GM18870 (cell line): ENCODE results near the gene PRKN.

ENCODE experiments used
- ATAC-seq: cut with Tn5 transposase; IDR thresholded peaks from one replicate; pipeline ENCODE4 v1.9.1; 2021; ENCODE audit warnings: moderate library complexity; ENCODE audit not compliant: unreplicated experiment

The PRKN gene

GRCh38 chr6:162200945-162201690, 526.4 kb downstream of the PRKN start:
- no peak for ATAC-seq

- ATAC-seq: no peak
Measured at GRCh38 chr6:162200041-162200440, 527.5 kb downstream of the PRKN start.

GRCh38 chr6:162198925-162199324, 528.6 kb downstream of the PRKN start:
- no peak for ATAC-seq

GRCh38 chr6:162198076-162198475, 529.5 kb downstream of the PRKN start:
- no peak for ATAC-seq

GRCh38 chr6:162195441-162195840, 532.1 kb downstream of the PRKN start:
- no peak for ATAC-seq

- ATAC-seq: no peak
Measured at GRCh38 chr6:162190981-162191380, 536.6 kb downstream of the PRKN start.

GRCh38 chr6:162187168-162187935, 540.2 kb downstream of the PRKN start:
- ATAC-seq: no peak

GRCh38 chr6:162184465-162184864, 543.1 kb downstream of the PRKN start:
- no peak for ATAC-seq

- no peak for ATAC-seq
Measured at GRCh38 chr6:162181741-162182401, 545.7 kb downstream of the PRKN start.

- no peak for ATAC-seq
Measured at GRCh38 chr6:162181111-162181510, 546.5 kb downstream of the PRKN start.

- no peak for ATAC-seq
Measured at GRCh38 chr6:162179196-162179951, 548.2 kb downstream of the PRKN start.

- no peak for ATAC-seq
Measured at GRCh38 chr6:162178666-162179065, 548.9 kb downstream of the PRKN start.

GRCh38 chr6:162178266-162178665, 549.3 kb downstream of the PRKN start:
- no peak for ATAC-seq

- ATAC-seq: no peak
Measured at GRCh38 chr6:162177746-162178145, 549.8 kb downstream of the PRKN start.

- no peak for ATAC-seq
Measured at GRCh38 chr6:162173466-162173865, 554.1 kb downstream of the PRKN start.

GRCh38 chr6:162165479-162165878, 562.1 kb downstream of the PRKN start:
- ATAC-seq: no peak

- ATAC-seq: peak; percentile 97
Measured at GRCh38 chr6:162157167-162157870, 570.2 kb downstream of the PRKN start.

- no peak for ATAC-seq
Measured at GRCh38 chr6:162156146-162156545, 571.4 kb downstream of the PRKN start.

GRCh38 chr6:162154930-162155329, 572.6 kb downstream of the PRKN start:
- no peak for ATAC-seq

- no peak for ATAC-seq
Measured at GRCh38 chr6:162154001-162154400, 573.6 kb downstream of the PRKN start.
